ENCODE results near the gene PRKD3. TPM values are rescaled to one million over a fixed set of nuclear protein-coding genes. Genes with fewer than 3 reads are reported as not detected.

Gene PRKD3
- polyA plus RNA-seq, 1 donor from 2014 or later, result 5.9 TPM

GRCh38 chr2:37370666-37371065, 46.0 kb upstream of the PRKD3 start:
- no peaks in the 10 kb centered on the region for H3K79me2 ChIP-seq (replicated peaks; ENCODE audit: insufficient read depth, low read length)
- no peaks in the 10 kb centered on the region for H3K36me3 ChIP-seq (ENCODE audit: insufficient read depth, low read length)
- no peaks in the 10 kb centered on the region for H3K27me3 ChIP-seq (ENCODE audit: insufficient read depth, low read depth, low read length)
- TF ChIP-seq RAD21 (conservative IDR thresholded peaks at IDR 0.05) (no peak), POLR2AphosphoS5 (IDR thresholded peaks at IDR 0.05) (no peak), SMC3 (conservative IDR thresholded peaks at IDR 0.05; ENCODE audit: poor library complexity) (no peak), EP300 (conservative IDR thresholded peaks at IDR 0.05; ENCODE audit: poor library complexity, severe bottlenecking) (no peak), MXI1 (conservative IDR thresholded peaks at IDR 0.05; ENCODE audit: poor library complexity, severe bottlenecking) (no peak), EZH2 (IDR thresholded peaks at IDR 0.05; ENCODE audit: borderline replicate concordance, insufficient read depth, low read length, poor library complexity, severe bottlenecking) (no peak), CTCF (IDR thresholded peaks at IDR 0.05; ENCODE audit: poor library complexity, severe bottlenecking) (no peak)
- no peaks in the 10 kb centered on the region for H4K20me1 ChIP-seq (ENCODE audit: insufficient read depth)
- H3K9me3 ChIP-seq (ENCODE audit: low read length), result no peaks in the 10 kb centered on the region
- no peaks in the 10 kb centered on the region for H3F3A ChIP-seq (ENCODE audit: insufficient read depth, low read length, poor library complexity, severe bottlenecking)
- H3K9ac ChIP-seq (ENCODE audit: low read length), result no peak overlapping the region
- no peak overlapping the region for H3K4me2 ChIP-seq (ENCODE audit: low read length)
- no peak overlapping the region for H3K27ac ChIP-seq (ENCODE audit: low read length)
- H3K4me3 ChIP-seq (ENCODE audit: low read length), result no peak overlapping the region
- H2AFZ ChIP-seq (ENCODE audit: low read depth, low read length), result no peak overlapping the region
- H3K9me2 ChIP-seq (ENCODE audit: insufficient read depth, low read length), result no peaks in the 10 kb centered on the region

GRCh38 chr2:37367984-37368383, 43.4 kb upstream of the PRKD3 start:
- Histone ChIP-seq H3K27me3 (ENCODE audit: insufficient read depth, low read depth, low read length) (no peaks in the 10 kb centered on the region), H3K9me3 (ENCODE audit: low read length) (no peaks in the 10 kb centered on the region), H3K79me2 (replicated peaks; ENCODE audit: insufficient read depth, low read length) (no peaks in the 10 kb centered on the region), H3F3A (ENCODE audit: insufficient read depth, low read length, poor library complexity, severe bottlenecking) (no peaks in the 10 kb centered on the region), H3K9ac (ENCODE audit: low read length) (no peak overlapping the region), H4K20me1 (ENCODE audit: insufficient read depth) (no peaks in the 10 kb centered on the region), H2AFZ (ENCODE audit: low read depth, low read length) (no peak overlapping the region), H3K27ac (ENCODE audit: low read length) (no peak overlapping the region), H3K4me2 (ENCODE audit: low read length) (no peak overlapping the region), H3K36me3 (ENCODE audit: insufficient read depth, low read length) (no peaks in the 10 kb centered on the region), H3K4me3 (ENCODE audit: low read length) (no peak overlapping the region), H3K9me2 (ENCODE audit: insufficient read depth, low read length) (no peaks in the 10 kb centered on the region)
- no peak for TF ChIP-seq EP300 (conservative IDR thresholded peaks at IDR 0.05; ENCODE audit: poor library complexity, severe bottlenecking)
- no peak for TF ChIP-seq EZH2 (IDR thresholded peaks at IDR 0.05; ENCODE audit: borderline replicate concordance, insufficient read depth, low read length, poor library complexity, severe bottlenecking)
- no peak for TF ChIP-seq MXI1 (conservative IDR thresholded peaks at IDR 0.05; ENCODE audit: poor library complexity, severe bottlenecking)
- no peak for TF ChIP-seq TAF1 (IDR thresholded peaks at IDR 0.05; ENCODE audit: low read depth)
- no peak for TF ChIP-seq CTCF (IDR thresholded peaks at IDR 0.05; ENCODE audit: poor library complexity, severe bottlenecking)
- no peak for TF ChIP-seq REST (IDR thresholded peaks at IDR 0.05; ENCODE audit: borderline replicate concordance)

All from neural cell (in vitro differentiated cells).